CD4-positive, CD25-positive, alpha-beta regulatory T cell (primary cell): ENCODE results near the gene PPP1R12C. TPM values are rescaled to one million over a fixed set of nuclear protein-coding genes. Genes with fewer than 3 reads are reported as not detected.

Source experiments
- ATAC-seq, 2 donors: fragments of 150-1000 bp; cut with Tn5 transposase; one replicate each; pipeline ENCODE4 v1.10.0; 2021; ENCODE audit warnings: low read depth in 2 of 2, moderate number of reproducible peaks in 2 of 2, moderate library complexity in 1 of 2
- DNase-seq, 3 donors: peaks; one replicate each; pipeline versions ENCODE4 v3.0.0 to v3.0.0-alpha.2; 2012 to 2022; ENCODE audit warnings: mixed read lengths in 1 of 3
- H3K27ac ChIP-seq: one replicate; pipeline ENCODE4 v1.7.0; 2013; ENCODE audit warnings: mild to moderate bottlenecking, low read length; ENCODE audit not compliant: insufficient read depth, poor library complexity, severe bottlenecking
- H3K27me3 ChIP-seq: one replicate; pipeline ENCODE4 v1.7.0; 2013; ENCODE audit warnings: low read length; ENCODE audit not compliant: control insufficient read depth, insufficient read depth
- H3K36me3 ChIP-seq: one replicate; pipeline ENCODE4 v1.7.0; 2013; ENCODE audit warnings: mild to moderate bottlenecking, low read length, moderate library complexity; ENCODE audit not compliant: control insufficient read depth, insufficient read depth
- H3K4me1 ChIP-seq: 2 replicates; pipeline ENCODE4 v1.7.0; 2013; ENCODE audit warnings: mild to moderate bottlenecking, low read length; ENCODE audit not compliant: insufficient read depth, control insufficient read depth, poor library complexity, severe bottlenecking
- H3K4me3 ChIP-seq: one replicate; pipeline ENCODE4 v1.7.0; 2013; ENCODE audit warnings: low read depth, mild to moderate bottlenecking, low read length, moderate library complexity
- H3K9me3 ChIP-seq, 2 experiments: 1 replicate in 1 of 2; 2 replicates in 1 of 2; pipeline ENCODE4 v1.7.0; 2013; ENCODE audit warnings: low read length in 2 of 2, mild to moderate bottlenecking in 1 of 2, moderate library complexity in 1 of 2; ENCODE audit not compliant: control insufficient read depth in 2 of 2
- H3K27ac Mint-ChIP-seq, 3 donors: one replicate each; pipeline ENCODE4 v1.8.0; 2020 to 2022; ENCODE audit warnings: mild to moderate bottlenecking in 3 of 3, mixed read lengths in 3 of 3, moderate library complexity in 2 of 3
- H3K27me3 Mint-ChIP-seq: one replicate; pipeline ENCODE4 v1.8.0; 2022; ENCODE audit warnings: mild to moderate bottlenecking, mixed read lengths
- H3K36me3 Mint-ChIP-seq: one replicate; pipeline ENCODE4 v1.8.0; 2020; ENCODE audit warnings: mixed read lengths
- H3K4me1 Mint-ChIP-seq, 4 donors: one replicate each; pipeline ENCODE4 v1.8.0; 2020 to 2022; ENCODE audit warnings: mixed read lengths in 4 of 4, mild to moderate bottlenecking in 1 of 4
- H3K4me3 Mint-ChIP-seq, 4 donors: one replicate each; pipeline ENCODE4 v1.8.0; 2020 to 2022; ENCODE audit warnings: mild to moderate bottlenecking in 4 of 4, mixed read lengths in 4 of 4, moderate library complexity in 3 of 4
- H3K9me3 Mint-ChIP-seq, 7 donors: one replicate each; pipeline ENCODE4 v1.8.0; 2020 to 2022; ENCODE audit warnings: mixed read lengths in 7 of 7, mild to moderate bottlenecking in 3 of 7, moderate library complexity in 2 of 7
- polyA plus RNA-seq, 4 donors: library from polyadenylated mRNA; unstranded; fragments of 300-500 nt; fragmentation: Illumina TruSeq; gene quantifications; one replicate each; pipeline ENCODE4 v1.2.3, GENCODE V29; 2021
- total RNA-seq: library from RNA; stranded (reverse); gene quantifications from one replicate; pipeline ENCODE4 v1.2.3, GENCODE V29; 2022

PPP1R12C gene
- total and polyA plus RNA-seq, 5 donors from 2014 or later = 2.2 to 191 (median 3.8) TPM

GRCh38 chr19:55079400-55080038 is 37.9 kb downstream of the PPP1R12C start:
- peaks cover 2% of the 10 kb centered on the region for H3K27me3 ChIP-seq
- peaks cover 0 to 34% (median 15%) of the 10 kb centered on the region in 4 donors for H3K4me1 Mint-ChIP-seq
- DNase-seq (no peak), ATAC-seq (no peak)
- no peak overlapping the region for H3K27ac Mint-ChIP-seq
- H3K4me3 ChIP-seq = no peak overlapping the region
- H3K36me3 Mint-ChIP-seq = no peaks in the 10 kb centered on the region
- H3K27ac ChIP-seq = no peak overlapping the region
- H3K36me3 ChIP-seq = no peaks in the 10 kb centered on the region
- no peaks in the 10 kb centered on the region for H3K9me3 ChIP-seq
- peaks cover 67% of the 10 kb centered on the region for H3K27me3 Mint-ChIP-seq
- peak overlapping the region; percentile 56 to 95 (median 68) for H3K4me3 Mint-ChIP-seq
- H3K9me3 Mint-ChIP-seq = peaks cover 0 to 8% (median 0%) of the 10 kb centered on the region in 7 donors
- H3K4me1 ChIP-seq = peaks cover 31% of the 10 kb centered on the region

DNA sequence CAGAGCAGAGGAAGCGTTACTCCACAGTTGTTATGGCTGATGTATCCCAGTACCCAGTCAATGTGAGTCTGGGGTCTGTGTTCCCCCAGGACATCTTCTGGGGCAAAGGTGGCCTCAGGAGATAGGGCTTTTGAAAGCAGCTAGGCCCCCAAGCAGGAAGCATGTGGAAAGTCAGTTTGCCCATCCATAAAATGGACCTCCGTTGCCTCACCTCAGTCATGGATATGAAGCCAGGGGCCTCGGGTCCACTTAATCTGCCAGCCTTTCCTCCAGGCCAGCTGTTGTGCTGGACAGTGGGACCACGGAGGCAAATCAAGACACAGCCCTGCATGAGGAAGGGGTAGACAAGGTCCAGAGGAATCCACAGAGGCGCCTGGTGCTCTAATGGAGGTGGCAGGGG is 38.4 kb downstream of the PPP1R12C start:
- Histone ChIP-seq H3K9me3 (no peaks in the 10 kb centered on the region), H3K27ac (no peak overlapping the region), H3K4me1 (peaks cover 31% of the 10 kb centered on the region), H3K36me3 (no peaks in the 10 kb centered on the region), H3K27me3 (peaks cover 2% of the 10 kb centered on the region), H3K4me3 (no peak overlapping the region)
- H3K4me3 Mint-ChIP-seq = peak overlapping the region in 3 of 4 donors; percentile 56 to 95 (median 71)
- no peak for DNase-seq
- H3K27me3 Mint-ChIP-seq = peaks cover 62% of the 10 kb centered on the region
- ATAC-seq = no peak
- H3K36me3 Mint-ChIP-seq = no peaks in the 10 kb centered on the region
- peaks cover 0 to 6% (median 0%) of the 10 kb centered on the region in 7 donors for H3K9me3 Mint-ChIP-seq
- peaks cover 0 to 34% (median 15%) of the 10 kb centered on the region in 4 donors for H3K4me1 Mint-ChIP-seq
- no peak overlapping the region for H3K27ac Mint-ChIP-seq

GRCh38 chr19:55077106-55077505 is 40.3 kb downstream of the PPP1R12C start:
- peaks cover 26% of the 10 kb centered on the region for H3K4me1 ChIP-seq
- Mint-ChIP-seq H3K27me3 (peaks cover 67% of the 10 kb centered on the region), H3K4me3 (peak overlapping the region in 2 of 4 donors; percentile 38 to 69), H3K27ac (no peak overlapping the region), H3K4me1 (peaks cover 0 to 23% (median 15%) of the 10 kb centered on the region in 4 donors), H3K9me3 (peaks cover 0 to 6% (median 0%) of the 10 kb centered on the region in 7 donors), H3K36me3 (no peaks in the 10 kb centered on the region)
- no peaks in the 10 kb centered on the region for H3K36me3 ChIP-seq
- no peak overlapping the region for H3K4me3 ChIP-seq
- no peak for ATAC-seq
- no peak overlapping the region for H3K27ac ChIP-seq
- H3K27me3 ChIP-seq = no peaks in the 10 kb centered on the region
- no peaks in the 10 kb centered on the region for H3K9me3 ChIP-seq
- DNase-seq = no peak

- no peaks in the 10 kb centered on the region for H3K27me3 ChIP-seq
- Mint-ChIP-seq H3K4me1 (peaks cover 0 to 16% (median 13%) of the 10 kb centered on the region in 4 donors), H3K9me3 (peaks cover 0 to 6% (median 0%) of the 10 kb centered on the region in 7 donors), H3K4me3 (no peak overlapping the region), H3K36me3 (no peaks in the 10 kb centered on the region), H3K27me3 (peaks cover 70% of the 10 kb centered on the region), H3K27ac (no peak overlapping the region)
- ATAC-seq = no peak
- H3K4me1 ChIP-seq = peaks cover 18% of the 10 kb centered on the region
- H3K27ac ChIP-seq = no peak overlapping the region
- H3K36me3 ChIP-seq = no peaks in the 10 kb centered on the region
- no peak for DNase-seq
- H3K4me3 ChIP-seq = no peak overlapping the region
- no peaks in the 10 kb centered on the region for H3K9me3 ChIP-seq
Observed at GRCh38 chr19:55076321-55076720, 41.1 kb downstream of the PPP1R12C start.

GRCh38 chr19:55075371-55075998 is 42.0 kb downstream of the PPP1R12C start, which contains the start of gene EPS8L1:
TSS of gene EPS8L1 (plus strand) at chr19:55075869. CDS start at chr19:55076445, 576 bp downstream.
- H3K4me3 Mint-ChIP-seq = peak within 1 kb of the TSS in 1 of 4 donors; percentile 69
- no peaks in the 10 kb centered on the region for H3K9me3 ChIP-seq
- no peaks in the 10 kb centered on the region for H3K36me3 Mint-ChIP-seq
- H3K4me3 ChIP-seq = no peak within 1 kb of the TSS
- ATAC-seq (no peak), DNase-seq (no peak)
- no peaks in the 10 kb centered on the region for H3K27me3 ChIP-seq
- peaks cover 9% of the 10 kb centered on the region for H3K4me1 ChIP-seq
- H3K4me1 Mint-ChIP-seq = peaks cover 0 to 10% (median 7%) of the 10 kb centered on the region in 4 donors
- H3K27ac Mint-ChIP-seq = no peak within 1 kb of the TSS
- peaks cover 65% of the 10 kb centered on the region for H3K27me3 Mint-ChIP-seq
- no peak within 1 kb of the TSS for H3K27ac ChIP-seq
- peaks cover 0 to 6% (median 0%) of the 10 kb centered on the region in 7 donors for H3K9me3 Mint-ChIP-seq
- H3K36me3 ChIP-seq = no peaks in the 10 kb centered on the region

GRCh38 chr19:55071913-55072312 is 45.5 kb downstream of the PPP1R12C start:
- Histone ChIP-seq H3K4me1 (peaks cover 8% of the 10 kb centered on the region), H3K4me3 (no peak overlapping the region), H3K27ac (no peak overlapping the region), H3K27me3 (peaks cover 12% of the 10 kb centered on the region), H3K9me3 (peaks cover 3 to 8% of the 10 kb centered on the region in 2 experiments), H3K36me3 (no peaks in the 10 kb centered on the region)
- no peak for ATAC-seq
- H3K27me3 Mint-ChIP-seq = peaks cover 73% of the 10 kb centered on the region
- DNase-seq = no peak
- no peaks in the 10 kb centered on the region for H3K36me3 Mint-ChIP-seq
- H3K4me3 Mint-ChIP-seq = no peak overlapping the region
- H3K27ac Mint-ChIP-seq = no peak overlapping the region
- peaks cover 0 to 6% (median 1%) of the 10 kb centered on the region in 7 donors for H3K9me3 Mint-ChIP-seq
- H3K4me1 Mint-ChIP-seq = peaks cover 6 to 19% (median 9%) of the 10 kb centered on the region in 4 donors

GRCh38 chr19:55071129-55071502 is 46.3 kb downstream of the PPP1R12C start:
- no peak overlapping the region for H3K27ac Mint-ChIP-seq
- peaks cover 80% of the 10 kb centered on the region for H3K27me3 Mint-ChIP-seq
- Histone ChIP-seq H3K36me3 (no peaks in the 10 kb centered on the region), H3K27ac (no peak overlapping the region), H3K4me1 (peaks cover 8% of the 10 kb centered on the region), H3K9me3 (peaks cover 3 to 8% of the 10 kb centered on the region in 2 experiments), H3K4me3 (no peak overlapping the region), H3K27me3 (peaks cover 15% of the 10 kb centered on the region)
- H3K4me3 Mint-ChIP-seq = no peak overlapping the region
- peaks cover 0 to 6% (median 2%) of the 10 kb centered on the region in 7 donors for H3K9me3 Mint-ChIP-seq
- no peaks in the 10 kb centered on the region for H3K36me3 Mint-ChIP-seq
- peaks cover 6 to 23% (median 9%) of the 10 kb centered on the region in 4 donors for H3K4me1 Mint-ChIP-seq
- DNase-seq (peak in 1 of 3 donors; percentile 70), ATAC-seq (no peak)
